ENCODE data around the gene ZNF8. TPM values are rescaled to one million over a fixed set of nuclear protein-coding genes. Genes with fewer than 3 reads are reported as not detected.

The ZNF8 gene
- total and polyA plus RNA-seq, 8 donors = 1.4 to 3.6 (median 1.8) TPM

- 94 to 96% methylated on average over 7 of the region's 7 CpGs for WGBS, 2 donors
- FAIRE-seq = no peak
- no peak for ATAC-seq
- no peak for TF ChIP-seq CTCF (IDR thresholded peaks at IDR 0.05)
- Histone ChIP-seq H3K4me1 (peaks cover 0 to 7% (median 0%) of the 10 kb centered on the region in 3 donors), H3K9me3 (no peaks in the 10 kb centered on the region), H3K27ac (no peak overlapping the region), H3K4me3 (no peak overlapping the region), H3K27me3 (no peaks in the 10 kb centered on the region), H3K36me3 (peaks cover 4 to 18% (median 6%) of the 10 kb centered on the region in 3 donors)
- intact Hi-C loops (cut with DNase I) = no loop called here
- no peak for DNase-seq
Observed at GRCh38 chr19:58311345-58311865, 32.6 kb downstream of the ZNF8 start.

GRCh38 chr19:58315580-58315979 is 36.8 kb downstream of the ZNF8 start:
- DNase-seq = no peak
- Histone ChIP-seq H3K4me3 (no peak overlapping the region), H3K4me1 (no peaks in the 10 kb centered on the region), H3K27me3 (no peaks in the 10 kb centered on the region), H3K9me3 (no peaks in the 10 kb centered on the region), H3K27ac (no peak overlapping the region), H3K36me3 (peaks cover 4 to 18% (median 6%) of the 10 kb centered on the region in 3 donors)
- 97 to 98% methylated on average over 2 of the region's 2 CpGs for WGBS, 2 donors
- ATAC-seq = no peak
- intact Hi-C loops (cut with DNase I) = no loop called here
- no peak for FAIRE-seq
- no peak for TF ChIP-seq CTCF (IDR thresholded peaks at IDR 0.05)

GRCh38 chr19:58317476-58318072 is 38.8 kb downstream of the ZNF8 start:
- TF ChIP-seq CTCF (IDR thresholded peaks at IDR 0.05) = no peak
- 60 to 68% methylated on average over 7 of the region's 7 CpGs for WGBS, 2 donors
- no peaks in the 10 kb centered on the region for H3K9me3 ChIP-seq
- ATAC-seq = peak in 2 of 4 donors; percentile 57 to 80
- no peak for FAIRE-seq
- no peaks in the 10 kb centered on the region for H3K27me3 ChIP-seq
- peaks cover 3 to 10% (median 4%) of the 10 kb centered on the region in 3 donors for H3K36me3 ChIP-seq
- intact Hi-C loops (cut with DNase I) = no loop called here
- no peak for DNase-seq
- H3K4me3 ChIP-seq = no peak overlapping the region
- no peaks in the 10 kb centered on the region for H3K4me1 ChIP-seq
- no peak overlapping the region for H3K27ac ChIP-seq

- DNase-seq (no peak), FAIRE-seq (no peak), ATAC-seq (no peak)
- H3K4me1 ChIP-seq = no peaks in the 10 kb centered on the region
- H3K36me3 ChIP-seq = peaks cover 0 to 4% (median 3%) of the 10 kb centered on the region in 3 donors
- H3K27ac ChIP-seq = no peak overlapping the region
- H3K4me3 ChIP-seq = no peak overlapping the region
- intact Hi-C loops (cut with DNase I) = no loop called here
- TF ChIP-seq CTCF (IDR thresholded peaks at IDR 0.05) = no peak
- H3K9me3 ChIP-seq = no peaks in the 10 kb centered on the region
- no peaks in the 10 kb centered on the region for H3K27me3 ChIP-seq
- 77 to 83% methylated on average over 4 of the region's 4 CpGs for WGBS, 2 donors
Observed at GRCh38 chr19:58318297-58318696, 39.5 kb downstream of the ZNF8 start.

GRCh38 chr19:58319241-58319640 is 40.5 kb downstream of the ZNF8 start:
- H3K4me3 ChIP-seq = no peak overlapping the region
- H3K36me3 ChIP-seq = no peaks in the 10 kb centered on the region
- 92 to 94% methylated on average over 10 of the region's 10 CpGs for WGBS, 2 donors
- DNase-seq (no peak), ATAC-seq (no peak), FAIRE-seq (no peak)
- intact Hi-C loops (cut with DNase I) = no loop called here
- no peak overlapping the region for H3K27ac ChIP-seq
- no peaks in the 10 kb centered on the region for H3K9me3 ChIP-seq
- H3K27me3 ChIP-seq = no peaks in the 10 kb centered on the region
- no peaks in the 10 kb centered on the region for H3K4me1 ChIP-seq
- no peak for TF ChIP-seq CTCF (IDR thresholded peaks at IDR 0.05)
